ENCODE results near the gene CCNG2. TPM values are rescaled to one million over a fixed set of nuclear protein-coding genes. Genes with fewer than 3 reads are reported as not detected.

CCNG2 gene
- total RNA-seq, 2 donors from 2014 or later = 61.3 to 106 TPM

- DNase-seq (ENCODE audit: low spot score) = no peak
- intact Hi-C loops (cut with DNase I) = no loop called here
- Histone ChIP-seq H3K9me3 (no peaks in the 10 kb centered on the region), H3K4me1 (replicated peaks) (no peaks in the 10 kb centered on the region), H3K27me3 (replicated peaks; ENCODE audit: insufficient read depth) (no peaks in the 10 kb centered on the region), H3K4me3 (no peak overlapping the region), H3K36me3 (no peaks in the 10 kb centered on the region), H3K27ac (no peak overlapping the region)
- TF ChIP-seq CTCF (IDR thresholded peaks at IDR 0.05) (no peak), POLR2AphosphoS5 (IDR thresholded peaks at IDR 0.05) (no peak), POLR2A (IDR thresholded peaks at IDR 0.05) (no peak)
- 95% methylated on average over 1 of the region's 1 CpG for WGBS
Measured at GRCh38 chr4:77217526-77217925, 60.5 kb downstream of the CCNG2 start.

GRCh38 chr4:77219266-77219665, 62.3 kb downstream of the CCNG2 start:
- no peaks in the 10 kb centered on the region for H3K36me3 ChIP-seq
- no peak overlapping the region for H3K4me3 ChIP-seq
- H3K27ac ChIP-seq = no peak overlapping the region
- intact Hi-C loops (cut with DNase I) = no loop called here
- WGBS = 97% methylated on average over 2 of the region's 2 CpGs
- no peaks in the 10 kb centered on the region for H3K9me3 ChIP-seq
- no peaks in the 10 kb centered on the region for H3K27me3 ChIP-seq (replicated peaks; ENCODE audit: insufficient read depth)
- no peak for DNase-seq (ENCODE audit: low spot score)
- H3K4me1 ChIP-seq (replicated peaks) = no peaks in the 10 kb centered on the region
- no peak for TF ChIP-seq CTCF (IDR thresholded peaks at IDR 0.05)
- TF ChIP-seq POLR2A (IDR thresholded peaks at IDR 0.05) = no peak
- no peak for TF ChIP-seq POLR2AphosphoS5 (IDR thresholded peaks at IDR 0.05)

Small RNAs within 50 kb of the gene (small RNA-seq; reads per million reads assigned to genes)
- gene RNU6-1187P = 0 reads per million in 2 donors

Other genes with a start within 250 kb of the CCNG2 start
- gene SEPTIN11, start 207.5 kb upstream of the CCNG2 start, total RNA-seq = 10 to 100 TPM; 19.4 to 39.1 TPM
- 100 to 1,000 TPM; 274 to 367 TPM for gene CCNI, start 81.2 kb upstream of the CCNG2 start, total RNA-seq